Endometrial microvascular endothelial cells (primary cell): ENCODE results near the gene PTER. TPM values are rescaled to one million over a fixed set of nuclear protein-coding genes. Genes with fewer than 3 reads are reported as not detected.

Source experiments
- in situ Hi-C: cut with HindIII; loops from 2 replicates; pipeline ENCODE4 v1.10.0; 2017; ENCODE audit warnings: low sequenced_read_pairs, low pct_unique_long_range_greater_than_20kb; ENCODE audit errors: inconsistent ontology term
- total RNA-seq: library from RNA; depleted of rRNA; stranded (reverse); fragments of >200 nt; gene quantifications from one replicate; pipeline ENCODE4 v1.2.3, GENCODE V29; 2015; ENCODE audit errors: inconsistent ontology term

PTER gene, protein sequence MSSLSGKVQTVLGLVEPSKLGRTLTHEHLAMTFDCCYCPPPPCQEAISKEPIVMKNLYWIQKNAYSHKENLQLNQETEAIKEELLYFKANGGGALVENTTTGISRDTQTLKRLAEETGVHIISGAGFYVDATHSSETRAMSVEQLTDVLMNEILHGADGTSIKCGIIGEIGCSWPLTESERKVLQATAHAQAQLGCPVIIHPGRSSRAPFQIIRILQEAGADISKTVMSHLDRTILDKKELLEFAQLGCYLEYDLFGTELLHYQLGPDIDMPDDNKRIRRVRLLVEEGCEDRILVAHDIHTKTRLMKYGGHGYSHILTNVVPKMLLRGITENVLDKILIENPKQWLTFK
- total RNA-seq = 18.3 TPM

DNA sequence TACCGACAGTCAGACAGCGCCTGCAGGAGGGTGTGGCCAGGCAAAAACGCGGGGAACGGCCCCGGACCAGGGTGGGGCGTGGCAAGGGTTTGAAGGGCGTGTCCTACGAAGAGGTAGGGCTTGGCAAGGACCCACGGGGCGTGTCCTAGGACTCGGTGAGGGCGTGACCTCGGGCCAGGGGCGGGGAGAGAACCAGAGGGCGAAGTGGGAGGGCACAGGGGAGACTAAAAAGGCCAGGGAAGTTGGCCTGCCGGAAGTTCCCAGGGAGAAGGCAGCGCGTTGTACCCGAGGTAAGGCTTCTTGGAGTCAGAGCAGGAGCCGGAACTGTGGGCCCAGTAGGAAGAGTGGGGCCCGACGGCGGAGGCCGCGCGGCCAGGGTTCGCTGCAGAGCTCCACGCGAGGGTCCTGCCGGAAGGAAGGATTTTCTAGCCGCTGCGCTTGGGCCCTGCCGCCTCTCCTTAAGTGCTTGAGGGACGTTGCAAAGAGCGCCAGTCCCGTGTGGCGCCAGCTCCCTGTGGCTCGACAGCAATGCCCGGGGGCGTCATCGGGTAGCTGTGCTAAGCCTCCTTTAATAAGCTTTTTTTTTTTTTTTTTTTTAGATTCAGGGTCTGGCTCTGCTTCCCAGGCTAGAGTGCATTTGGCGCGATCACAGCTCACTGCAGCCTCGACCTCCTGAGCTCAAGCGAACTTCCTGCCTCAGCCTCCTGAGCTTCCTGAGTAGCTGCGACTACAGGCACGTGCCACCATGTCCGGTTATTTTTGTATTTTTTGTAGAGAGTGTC, at the start of gene PTER:
Gene PTER, plus strand, starts transcription at position 253 of the 782 bp plus-strand sequence. CDS start 47,375 bp downstream, outside the sequence.
- in situ Hi-C loops = no loop called here

DNA sequence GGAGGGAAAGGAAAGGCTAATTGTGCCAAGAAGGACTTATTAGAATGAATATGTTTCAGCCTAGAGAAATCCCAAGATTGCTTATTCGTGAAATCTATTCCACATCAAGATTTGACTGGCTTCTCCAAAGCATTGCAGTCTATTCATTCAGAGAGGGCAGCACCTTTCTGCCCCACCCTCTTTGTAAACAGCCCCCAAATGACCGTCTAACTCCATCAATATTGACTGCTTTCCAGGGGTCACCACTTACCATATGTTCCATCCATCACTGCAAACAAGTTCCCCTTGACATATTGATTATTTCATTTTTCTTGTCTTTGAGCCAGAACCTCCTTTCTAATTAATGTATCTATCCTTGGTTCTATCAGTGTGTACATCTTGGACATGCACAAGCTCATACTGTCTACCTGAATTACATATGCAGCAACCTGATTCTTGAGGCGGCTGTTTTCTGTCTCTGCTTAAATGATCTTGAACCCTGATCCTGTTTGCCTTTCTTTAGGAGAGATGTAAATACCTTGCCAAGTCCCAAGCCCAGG, 44.2 kb upstream of the PTER start:
- in situ Hi-C loops = no loop called here

DNA sequence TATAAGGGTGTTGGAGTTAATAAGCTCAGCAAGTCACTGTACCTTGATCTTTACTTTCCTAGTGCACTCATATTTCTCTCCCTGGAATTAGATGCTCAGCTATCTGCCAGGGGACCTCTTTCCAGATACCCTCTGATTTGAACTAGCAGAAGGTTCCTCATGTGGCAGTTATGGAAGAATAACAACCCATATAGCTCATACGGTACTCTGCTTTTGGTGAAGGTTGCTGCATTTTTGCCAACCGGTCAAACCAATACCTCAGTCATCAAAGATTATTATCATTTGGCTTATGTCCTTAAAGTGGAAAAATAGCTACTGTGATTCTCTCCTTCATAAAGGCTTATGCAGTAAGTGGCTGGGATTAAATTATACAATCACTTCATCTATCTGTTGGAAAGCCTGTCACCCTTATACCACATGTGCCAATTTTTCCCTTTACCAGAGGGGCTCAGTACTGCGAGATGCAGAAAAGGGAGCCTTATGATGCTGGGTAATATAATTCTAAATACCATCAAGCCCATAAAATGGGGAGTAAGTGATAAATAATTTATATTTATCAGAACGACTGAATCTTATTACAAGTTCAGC, 43.4 kb upstream of the PTER start:
- in situ Hi-C loops = no loop called here

DNA sequence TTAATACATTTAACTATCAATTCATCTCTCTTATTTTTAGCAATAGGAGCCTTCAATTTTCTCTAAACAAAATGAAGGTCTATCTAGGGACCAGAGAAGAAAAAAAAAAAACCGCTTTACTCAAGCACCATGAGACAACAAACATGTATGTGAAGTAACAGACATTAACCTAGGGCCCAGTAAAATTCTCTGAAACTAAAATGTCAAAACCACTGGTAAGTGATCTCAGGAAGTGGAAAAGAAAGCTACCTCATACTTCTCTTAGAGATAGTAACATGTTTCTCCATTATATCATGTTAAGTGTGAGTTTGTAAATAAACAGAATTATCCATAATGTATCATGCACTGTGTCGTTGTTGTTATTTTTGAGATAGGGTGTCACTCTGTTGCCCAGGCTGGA, 35.4 kb upstream of the PTER start:
- in situ Hi-C loops = no loop called here

DNA sequence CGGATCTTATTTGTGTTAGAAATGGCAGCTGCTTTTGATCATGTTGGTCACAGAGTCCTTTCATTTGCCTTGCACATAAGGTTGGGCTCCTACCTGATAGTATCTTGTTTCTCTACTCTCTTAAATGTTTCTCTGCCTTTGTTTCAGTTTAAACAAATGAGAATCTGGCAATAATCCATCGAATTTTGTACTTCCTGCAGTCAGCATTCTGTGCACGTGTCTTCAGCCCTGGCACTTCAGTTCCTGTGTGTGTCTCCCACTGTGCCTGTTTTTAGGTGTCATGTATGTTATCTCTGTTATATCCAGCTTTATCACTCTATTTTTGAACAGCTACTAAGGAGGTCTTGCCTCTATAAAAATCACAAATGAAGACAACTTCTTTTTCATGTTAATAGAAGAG, 28.4 kb upstream of the PTER start:
- in situ Hi-C loops = no loop called here

DNA sequence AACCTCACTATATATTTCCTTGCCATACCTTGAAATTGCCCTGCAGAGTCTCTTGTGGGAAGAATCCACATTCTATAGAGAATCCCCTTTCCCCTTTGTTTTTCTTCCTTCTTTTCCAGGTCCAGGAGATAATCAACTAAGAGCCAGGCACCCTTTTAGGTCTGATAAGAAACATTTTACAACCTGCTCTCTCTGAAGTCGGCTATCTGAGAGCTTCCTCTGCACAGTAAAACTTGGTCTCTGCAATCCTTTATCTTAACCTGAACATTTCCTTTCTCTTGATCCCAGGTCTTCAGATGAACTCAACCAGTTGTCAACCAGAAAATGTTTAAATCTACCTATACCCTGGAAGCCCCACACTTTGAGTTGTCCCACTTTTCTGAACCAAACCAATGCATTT, 19.5 kb upstream of the PTER start:
- in situ Hi-C loops = no loop called here

DNA sequence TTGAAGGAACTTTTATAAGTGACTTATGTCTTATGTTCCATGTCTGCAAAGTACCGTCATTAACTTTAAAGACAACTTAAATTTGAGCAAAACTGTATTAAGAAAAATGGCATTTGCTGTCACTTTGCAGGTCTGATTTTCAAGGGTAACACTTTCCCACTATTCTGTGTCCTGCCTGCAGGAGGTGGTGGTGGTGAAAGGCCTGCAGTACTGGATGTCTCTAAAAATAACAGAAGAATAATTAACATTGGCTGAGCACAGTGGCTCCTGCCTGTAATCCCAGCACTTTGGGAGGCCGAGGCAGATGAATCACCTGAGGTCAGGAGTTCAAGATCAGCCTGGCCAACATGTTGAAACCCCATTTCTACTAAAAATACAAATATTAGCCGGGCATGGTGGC, 13.2 kb upstream of the PTER start:
- in situ Hi-C loops = no loop called here

DNA sequence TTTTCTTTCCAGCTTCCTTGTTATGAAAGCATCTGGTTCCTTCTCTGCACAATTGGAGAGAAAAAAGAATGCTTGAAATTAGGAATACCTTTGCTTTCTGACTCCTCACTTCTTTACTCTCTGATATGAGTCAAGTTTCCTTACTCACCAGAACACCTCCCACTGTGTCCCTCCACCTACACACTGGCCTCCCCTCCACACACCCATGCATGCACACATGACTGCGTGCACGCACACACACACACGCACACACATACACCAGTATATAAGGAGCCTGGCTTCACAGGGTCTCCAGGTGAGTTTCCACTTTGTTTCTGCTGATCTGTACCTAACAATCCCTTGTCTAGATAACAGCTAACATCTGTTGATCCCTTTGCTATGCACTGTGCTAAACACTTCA, 11.4 kb upstream of the PTER start:
- in situ Hi-C loops = no loop called here

DNA sequence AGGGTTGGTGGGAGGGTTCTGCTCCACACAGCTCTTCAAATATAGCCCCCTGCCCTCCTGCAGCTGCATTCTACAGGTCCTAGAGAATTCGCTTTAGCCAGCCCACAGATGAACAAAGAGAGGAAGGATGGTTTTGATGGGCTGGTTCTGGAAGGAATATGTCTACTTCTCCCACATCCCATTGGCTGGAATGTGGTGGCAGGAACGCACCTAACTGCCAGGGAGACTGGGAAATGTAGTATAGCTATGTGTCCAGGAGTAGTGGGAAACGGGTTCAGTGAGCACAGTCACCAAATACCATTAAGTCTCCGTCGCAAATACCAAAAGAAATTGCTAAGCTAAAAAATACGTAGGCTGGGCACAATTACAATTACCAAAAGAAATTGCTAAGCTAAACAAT, 7.3 kb upstream of the PTER start:
- in situ Hi-C loops = no loop called here

DNA sequence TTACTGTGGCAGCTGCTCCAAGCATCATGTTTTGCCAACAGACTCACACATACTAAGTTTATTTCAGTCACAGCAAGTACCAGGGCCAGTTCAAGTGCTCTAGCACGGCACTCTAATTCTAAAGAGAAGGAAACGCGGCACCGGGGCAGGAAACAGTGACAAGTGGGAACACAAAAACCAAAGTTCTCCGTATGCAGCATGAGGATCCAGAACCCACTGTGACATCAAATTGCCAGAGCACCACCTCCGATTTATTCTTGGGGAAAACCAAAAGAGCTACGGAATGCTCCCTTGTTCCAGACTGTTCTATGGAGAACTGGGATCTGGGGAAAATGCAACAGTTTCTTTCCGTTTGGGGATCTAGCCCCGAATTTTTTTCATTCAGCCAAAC, 448 bp upstream of the PTER start:
- in situ Hi-C loops = no loop called here

DNA sequence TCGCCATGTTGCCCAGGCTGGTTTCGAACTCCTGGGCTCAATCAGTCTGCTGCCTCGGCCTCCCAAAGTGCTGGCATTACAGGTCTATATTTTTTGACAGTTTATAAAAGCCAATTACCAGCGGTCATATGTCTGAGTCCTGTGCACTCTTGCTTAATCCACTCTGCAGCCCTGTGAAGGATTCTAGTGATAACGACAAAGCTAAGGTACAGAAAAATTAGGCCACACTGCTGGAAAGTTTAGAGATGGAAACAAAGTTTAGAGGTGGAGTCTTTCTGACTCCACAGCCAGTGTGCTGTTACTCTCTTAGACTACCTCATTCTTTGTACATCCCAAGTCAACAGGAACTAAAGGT, 707 bp downstream of the PTER start:
- in situ Hi-C loops = no loop called here

DNA sequence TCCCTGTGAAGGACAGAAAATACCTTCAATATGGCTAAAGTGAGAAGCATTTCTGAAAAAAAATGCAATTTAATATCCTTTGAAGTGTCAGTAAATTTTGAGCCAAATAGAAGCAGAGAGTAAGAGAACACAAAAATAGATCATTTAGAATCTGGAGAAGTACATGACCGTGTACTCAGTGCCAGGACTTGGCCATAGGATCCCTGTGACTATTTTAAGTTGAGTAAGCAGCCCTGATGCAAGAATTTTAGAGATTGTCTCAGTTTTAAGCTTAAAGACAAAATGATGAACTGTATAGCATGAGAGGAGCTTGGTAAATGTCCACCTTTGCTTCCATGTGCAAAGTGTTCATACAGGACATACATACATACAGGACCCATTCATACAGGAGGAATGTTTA, 2.5 kb downstream of the PTER start:
- in situ Hi-C loops = no loop called here

DNA sequence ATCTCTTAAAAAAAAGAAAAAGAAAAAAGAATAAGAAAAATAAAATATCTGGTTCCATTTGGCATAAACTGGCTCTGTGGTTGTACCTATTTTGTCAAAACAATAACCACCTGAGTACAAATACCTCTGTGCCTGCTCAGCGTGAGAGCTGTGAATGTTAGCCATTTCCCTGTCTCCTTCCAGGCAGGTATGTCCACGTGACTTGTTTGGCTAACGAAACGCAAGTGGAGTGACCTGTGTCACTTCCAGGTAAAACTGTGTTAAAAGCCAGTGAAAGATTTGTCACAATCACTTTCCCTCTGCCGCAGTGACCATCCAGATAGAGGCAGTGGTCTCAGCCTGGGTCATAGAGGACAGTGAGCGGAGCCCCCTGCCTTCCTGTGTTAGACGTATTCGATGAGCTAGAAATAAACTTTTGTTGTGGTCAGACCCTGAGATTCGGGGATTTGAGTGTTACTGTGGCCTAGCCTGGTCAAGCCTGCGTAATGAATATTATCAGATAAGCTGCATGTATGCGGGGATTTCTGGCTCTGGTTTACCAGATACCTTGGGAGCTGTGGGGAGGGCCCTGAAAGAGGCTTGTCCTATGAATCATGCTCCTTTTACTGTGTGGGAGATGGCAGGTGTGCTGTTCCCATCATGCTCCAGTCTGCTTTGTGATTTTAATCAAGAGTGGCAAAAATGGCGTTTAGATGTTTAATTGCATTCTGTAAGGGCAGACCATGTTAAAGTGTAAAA, 3.8 kb downstream of the PTER start:
- in situ Hi-C loops = no loop called here

DNA sequence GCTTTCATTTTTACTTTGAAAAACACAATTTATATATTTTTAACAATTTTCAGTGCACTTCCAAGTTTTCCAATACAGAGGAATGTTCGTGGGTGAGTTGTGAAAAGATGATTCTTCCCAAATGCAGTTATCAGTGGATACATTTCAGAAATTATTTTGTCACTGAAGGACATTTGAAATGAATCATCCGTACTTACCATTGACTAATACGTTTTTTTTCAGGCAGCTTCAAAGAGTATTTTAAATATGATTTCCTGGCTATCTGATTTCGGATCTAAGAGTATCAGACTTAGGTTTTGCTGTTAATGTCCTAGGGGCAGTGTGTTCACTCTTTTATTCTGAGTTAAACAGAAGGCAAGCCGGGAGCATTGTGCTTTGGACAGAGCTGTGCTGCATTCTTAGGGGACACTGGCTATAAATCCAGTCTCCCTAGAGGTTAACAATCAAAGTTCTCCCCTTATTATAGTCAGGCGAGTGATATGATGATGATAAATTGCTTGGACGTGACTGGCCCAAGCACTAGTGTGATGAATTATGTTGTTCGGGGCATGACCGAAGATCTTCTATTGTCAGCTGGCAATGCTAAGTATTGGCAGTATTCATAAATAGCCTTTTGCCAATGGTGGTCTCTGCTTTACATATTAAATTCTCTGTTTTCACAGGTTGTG, 4.5 kb downstream of the PTER start:
- in situ Hi-C loops = no loop called here

DNA sequence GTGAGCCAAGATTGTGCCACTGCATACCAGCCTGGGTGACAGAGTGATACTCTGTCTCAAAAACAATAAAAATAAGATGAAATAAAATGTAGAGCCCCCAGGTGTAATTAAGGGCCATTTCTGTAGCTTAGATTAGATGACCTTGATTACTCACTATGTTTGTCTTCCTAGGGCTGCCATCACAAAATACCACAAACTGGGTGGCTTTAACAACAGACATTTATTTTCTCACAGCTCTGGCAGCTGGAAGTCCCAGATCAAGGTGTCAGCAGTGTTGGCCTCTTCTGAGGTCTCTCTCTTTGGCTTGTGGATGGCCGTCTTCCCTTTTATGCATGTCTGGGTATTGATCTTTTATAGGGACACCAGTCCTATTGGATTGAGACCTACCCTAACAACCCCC, 6.1 kb downstream of the PTER start:
- in situ Hi-C loops = no loop called here

DNA sequence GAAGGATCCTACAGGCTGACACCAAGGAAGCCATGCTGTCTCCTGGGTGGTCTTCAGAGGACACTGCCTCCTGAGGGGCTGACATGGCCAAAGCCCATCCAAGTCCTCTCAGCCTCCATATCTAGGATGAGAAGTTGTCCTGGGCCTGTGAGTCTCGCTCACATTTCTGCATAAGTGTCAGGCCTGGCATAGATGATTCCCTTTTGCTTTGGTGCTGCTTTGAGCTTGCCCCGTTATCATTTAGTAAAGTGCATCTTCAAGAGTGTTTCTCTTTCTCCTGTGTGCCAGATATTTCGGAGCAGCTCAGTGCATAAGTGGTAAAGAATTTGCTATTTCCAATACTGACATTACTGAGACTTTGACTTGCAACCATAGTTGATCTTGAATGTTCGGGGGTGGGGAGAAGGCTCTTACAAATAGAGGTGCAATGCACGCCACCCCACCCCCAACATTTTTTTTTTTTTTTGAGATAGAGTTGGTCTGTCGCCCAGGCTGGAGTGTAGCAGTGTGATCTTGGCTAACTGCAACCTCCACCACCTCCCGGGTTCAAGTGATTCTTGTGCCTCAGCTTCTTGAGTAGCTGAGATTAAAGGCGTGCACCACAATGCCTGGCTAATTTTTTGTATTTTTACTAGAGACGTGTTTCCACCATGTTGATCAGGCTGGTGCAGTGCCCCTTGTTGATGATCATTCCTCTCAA, 9.1 kb downstream of the PTER start:
- in situ Hi-C loops = no loop called here

DNA sequence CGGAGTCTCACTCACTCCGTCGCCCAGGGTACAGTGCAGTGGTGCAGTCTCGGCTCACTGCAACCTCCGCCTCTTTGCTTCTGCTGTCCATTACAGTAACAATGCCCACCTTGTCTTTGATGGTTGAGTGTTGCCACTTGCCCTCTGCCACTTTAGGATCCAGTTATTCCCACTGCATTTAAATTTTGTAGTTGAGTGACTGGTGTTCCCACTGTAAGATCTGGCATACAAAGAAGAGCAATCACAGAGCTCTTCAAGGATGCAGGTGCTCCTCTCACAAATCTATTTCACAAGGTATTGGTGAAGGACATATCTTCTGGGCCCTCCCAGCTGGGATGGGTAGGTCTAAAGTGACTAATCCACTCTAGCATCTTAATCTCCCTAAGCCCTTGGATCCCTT, 12.6 kb downstream of the PTER start:
- in situ Hi-C loops = no loop called here
